Measurements from ENCODE around the gene MALRD1. TPM values are rescaled to one million over a fixed set of nuclear protein-coding genes. Genes with fewer than 3 reads are reported as not detected.
"Not testable (repeated sequence)": the region's sequence is repeated elsewhere in the genome, so short reads cannot be mapped to it uniquely, and the experiment has no call there.

The MALRD1 gene
- total RNA-seq, 4 donors from 2014 or later = 0.23 TPM; not detected in 3

DNA sequence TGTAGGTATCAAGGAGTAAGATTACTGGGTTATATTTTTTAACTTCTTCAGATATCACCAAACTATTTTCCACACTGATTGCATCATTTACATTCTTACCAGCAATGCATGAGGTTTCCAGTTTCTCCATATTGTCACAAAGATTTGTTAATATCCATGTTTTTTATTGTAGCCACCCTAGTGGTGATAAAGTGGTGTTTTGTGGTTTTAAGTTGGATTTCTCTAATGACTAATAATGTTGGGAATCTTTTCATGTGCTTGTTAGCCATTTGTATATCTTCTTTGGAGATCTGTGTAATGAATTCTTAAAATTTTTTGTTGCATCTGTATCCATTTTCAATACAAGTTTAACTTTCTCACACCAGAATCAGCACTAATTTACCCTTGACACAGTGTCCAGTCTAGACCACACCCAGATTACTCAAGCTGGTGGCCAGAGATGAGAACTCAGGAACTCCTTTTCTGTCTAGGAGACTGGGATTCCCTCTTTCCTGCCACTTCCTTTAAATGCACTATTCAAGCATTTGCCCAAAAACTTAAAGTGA is 700.7 kb downstream of the MALRD1 start:
- no peak for TF ChIP-seq POLR2A (IDR thresholded peaks at IDR 0.05)
- TF ChIP-seq, protein P1, sequence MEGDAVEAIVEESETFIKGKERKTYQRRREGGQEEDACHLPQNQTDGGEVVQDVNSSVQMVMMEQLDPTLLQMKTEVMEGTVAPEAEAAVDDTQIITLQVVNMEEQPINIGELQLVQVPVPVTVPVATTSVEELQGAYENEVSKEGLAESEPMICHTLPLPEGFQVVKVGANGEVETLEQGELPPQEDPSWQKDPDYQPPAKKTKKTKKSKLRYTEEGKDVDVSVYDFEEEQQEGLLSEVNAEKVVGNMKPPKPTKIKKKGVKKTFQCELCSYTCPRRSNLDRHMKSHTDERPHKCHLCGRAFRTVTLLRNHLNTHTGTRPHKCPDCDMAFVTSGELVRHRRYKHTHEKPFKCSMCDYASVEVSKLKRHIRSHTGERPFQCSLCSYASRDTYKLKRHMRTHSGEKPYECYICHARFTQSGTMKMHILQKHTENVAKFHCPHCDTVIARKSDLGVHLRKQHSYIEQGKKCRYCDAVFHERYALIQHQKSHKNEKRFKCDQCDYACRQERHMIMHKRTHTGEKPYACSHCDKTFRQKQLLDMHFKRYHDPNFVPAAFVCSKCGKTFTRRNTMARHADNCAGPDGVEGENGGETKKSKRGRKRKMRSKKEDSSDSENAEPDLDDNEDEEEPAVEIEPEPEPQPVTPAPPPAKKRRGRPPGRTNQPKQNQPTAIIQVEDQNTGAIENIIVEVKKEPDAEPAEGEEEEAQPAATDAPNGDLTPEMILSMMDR (IDR thresholded peaks at IDR 0.05) = no peak

DNA sequence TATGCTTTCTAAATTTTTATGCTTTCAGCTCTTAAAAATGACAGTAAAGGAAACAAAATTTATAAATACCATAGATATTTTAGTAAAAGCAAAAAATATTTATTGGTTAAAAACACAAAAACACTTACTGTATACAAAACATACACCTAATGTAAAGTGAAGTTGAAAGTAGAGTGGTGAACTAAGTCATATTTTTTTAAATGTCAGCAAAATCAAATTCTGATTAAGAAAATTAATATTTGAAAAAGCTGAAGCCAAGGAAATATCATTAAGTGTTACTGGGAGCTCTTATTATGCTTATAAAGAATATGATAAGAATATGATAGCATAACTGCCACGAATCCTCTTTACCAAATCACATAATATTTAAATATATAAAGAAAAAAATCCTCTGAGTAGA is 702.4 kb downstream of the MALRD1 start:
- intact Hi-C loops (cut with DNase I; ENCODE audit: low total_unique reads) = no loop called here
- no peak for TF ChIP-seq POLR2A (IDR thresholded peaks at IDR 0.05)
- TF ChIP-seq, protein P1 (IDR thresholded peaks at IDR 0.05) = no peak
- no peak overlapping the region for H3K4me3 ChIP-seq (ENCODE audit: low read depth, poor library complexity, severe bottlenecking)
- WGBS, 2 donors = 82 to 89% methylated on average over 1 of the region's 1 CpG
- DNase-seq (ENCODE audit: low spot score in 2 of 2) = no peak

More for the DNA sequence above, 700.7 kb downstream of the MALRD1 start:
- intact Hi-C loops (cut with DNase I; ENCODE audit: low total_unique reads) = no loop called here
- no peak overlapping the region for H3K4me3 ChIP-seq (ENCODE audit: low read depth, poor library complexity, severe bottlenecking)
- DNase-seq (ENCODE audit: low spot score in 2 of 2) = no peak

DNA sequence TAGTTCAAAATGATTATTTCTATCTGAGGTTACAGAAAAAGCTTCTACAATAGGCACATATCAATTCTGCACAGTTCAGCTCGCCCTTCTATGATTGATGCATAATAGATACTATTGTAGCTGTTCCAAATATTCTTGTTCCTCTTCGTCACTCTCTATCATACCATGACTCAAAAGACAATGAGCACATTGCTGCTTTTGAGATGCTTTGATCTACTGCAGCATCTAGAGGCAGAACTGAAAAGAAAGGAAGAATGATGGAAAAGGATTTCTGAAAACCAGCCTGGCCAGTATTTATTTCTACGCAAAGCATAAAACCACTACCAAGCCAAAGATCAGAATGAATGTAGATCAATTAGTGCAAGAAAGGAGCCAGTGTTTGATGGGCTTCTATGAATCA is 708.3 kb downstream of the MALRD1 start:
- no peak overlapping the region for H3K4me3 ChIP-seq (ENCODE audit: low read depth, poor library complexity, severe bottlenecking)
- intact Hi-C loops (cut with DNase I; ENCODE audit: low total_unique reads) = no loop called here
- no peak for DNase-seq (ENCODE audit: low spot score in 2 of 2)
- 55 to 57% methylated on average over 3 of the region's 3 CpGs for WGBS, 2 donors
- no peak for TF ChIP-seq POLR2A (IDR thresholded peaks at IDR 0.05)
- TF ChIP-seq, protein P1 (IDR thresholded peaks at IDR 0.05) = no peak

DNA sequence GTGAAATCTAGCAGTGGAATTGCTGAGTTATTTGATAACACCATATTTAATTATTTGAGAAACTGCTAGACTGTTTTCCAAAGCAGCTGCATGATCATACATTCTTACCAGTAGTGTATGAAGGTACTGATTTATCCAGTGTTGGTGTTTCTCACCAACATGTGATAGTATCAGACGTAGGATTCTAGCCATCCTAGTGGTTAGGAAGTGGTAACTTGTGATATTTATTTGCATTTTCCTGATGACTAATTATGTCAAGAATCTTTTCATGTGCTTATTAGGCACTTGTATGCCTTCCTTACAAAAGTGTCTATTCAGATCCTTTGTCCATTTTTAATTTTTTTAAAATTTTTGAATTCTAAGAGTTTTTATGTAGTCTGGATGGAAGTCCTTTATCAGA is 713.4 kb downstream of the MALRD1 start:
- TF ChIP-seq, protein P1 (IDR thresholded peaks at IDR 0.05) = no peak
- no peak for TF ChIP-seq POLR2A (IDR thresholded peaks at IDR 0.05)
- 52 to 68% methylated on average over 1 of the region's 1 CpG for WGBS, 2 donors
- intact Hi-C loops (cut with DNase I; ENCODE audit: low total_unique reads) = no loop called here
- no peak for DNase-seq (ENCODE audit: low spot score in 2 of 2)
- H3K4me3 ChIP-seq (ENCODE audit: low read depth, poor library complexity, severe bottlenecking) = no peak overlapping the region

DNA sequence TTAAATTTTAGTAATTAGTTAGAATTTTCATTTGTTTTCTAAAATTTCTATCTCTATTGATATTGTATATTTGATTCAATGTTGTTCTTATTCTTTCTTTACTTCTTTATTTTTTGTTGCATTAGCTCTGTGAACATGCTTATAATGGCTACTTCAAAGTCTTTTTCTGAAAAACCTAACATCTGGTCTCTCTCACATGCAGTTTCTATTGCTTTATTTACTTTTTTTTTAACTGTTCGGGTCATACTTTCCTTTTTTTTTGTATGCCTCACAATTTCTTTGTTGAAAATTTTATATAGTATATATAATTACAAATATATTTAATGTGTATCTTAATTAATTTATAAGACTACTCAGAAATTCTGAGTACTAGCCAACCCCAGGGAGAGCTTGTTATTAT is 715.5 kb downstream of the MALRD1 start:
- WGBS, 2 donors = 71 to 87% methylated on average over 1 of the region's 1 CpG
- H3K4me3 ChIP-seq (ENCODE audit: low read depth, poor library complexity, severe bottlenecking) = no peak overlapping the region
- DNase-seq (ENCODE audit: low spot score in 2 of 2) = no peak
- intact Hi-C loops (cut with DNase I; ENCODE audit: low total_unique reads) = no loop called here
- TF ChIP-seq, protein P1 (IDR thresholded peaks at IDR 0.05) = no peak
- TF ChIP-seq POLR2A (IDR thresholded peaks at IDR 0.05) = no peak

DNA sequence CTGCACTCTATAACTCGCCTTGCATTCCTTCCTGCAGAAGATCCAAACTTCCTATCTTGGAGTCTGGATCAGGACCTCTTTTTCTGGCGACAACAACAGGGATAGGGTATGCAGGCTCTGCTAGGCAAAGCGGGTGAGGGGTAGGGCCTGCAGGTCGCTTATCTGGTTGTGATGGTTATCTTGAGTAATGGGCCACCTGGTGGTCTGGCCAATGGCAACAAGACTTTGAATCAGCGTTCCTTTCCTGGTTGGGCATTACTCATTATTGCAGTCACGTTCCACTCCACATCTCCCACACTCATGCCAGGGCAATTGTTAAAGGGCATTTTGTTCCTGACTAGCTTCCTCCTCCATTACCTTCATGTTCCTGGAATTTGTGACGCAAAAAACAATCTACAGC is 719.3 kb downstream of the MALRD1 start:
- intact Hi-C loops (cut with DNase I; ENCODE audit: low total_unique reads) = no loop called here
- H3K4me3 ChIP-seq (ENCODE audit: low read depth, poor library complexity, severe bottlenecking) = no peak overlapping the region
- no peak for DNase-seq (ENCODE audit: low spot score in 2 of 2)
- WGBS, 2 donors = 57 to 58% methylated on average over 7 of the region's 7 CpGs
- TF ChIP-seq, protein P1 (IDR thresholded peaks at IDR 0.05) = no peak
- TF ChIP-seq POLR2A (IDR thresholded peaks at IDR 0.05) = no peak

DNA sequence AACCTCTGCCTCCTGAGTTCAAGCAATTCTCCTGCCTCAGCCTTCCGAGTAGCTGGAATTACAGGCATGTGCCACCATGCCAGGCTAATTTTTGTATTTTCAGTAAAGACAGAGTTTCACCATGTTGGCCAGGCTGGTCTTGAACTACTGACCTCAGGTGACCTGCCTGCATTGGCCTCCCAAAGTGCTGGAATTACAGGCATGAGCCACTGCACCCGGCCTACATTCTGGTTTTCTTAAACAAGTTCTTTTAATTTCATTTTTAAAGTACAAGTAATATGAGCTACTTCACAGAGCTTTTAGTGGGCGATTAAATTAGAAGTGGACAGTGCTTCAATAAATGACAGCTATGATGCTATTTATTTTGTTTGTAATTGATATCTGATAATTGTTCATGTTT is 721.2 kb downstream of the MALRD1 start:
- 87 to 94% methylated on average over 3 of the region's 3 CpGs for WGBS, 2 donors

More for the DNA sequence above, 721.2 kb downstream of the MALRD1 start:
- H3K4me3 ChIP-seq (ENCODE audit: low read depth, poor library complexity, severe bottlenecking); intact Hi-C loops (cut with DNase I; ENCODE audit: low total_unique reads); DNase-seq (ENCODE audit: low spot score in 2 of 2): not testable (repeated sequence)

All from lower leg skin (tissue), 4 donors.